RWPE2 (cell line): ENCODE measurements around the gene DTNB.

ENCODE experiments used
- ATAC-seq: fragments of 200-7000 bp; cut with Tn5 transposase; 3 replicates; pipeline ENCODE4 v1.9.1; 2021; ENCODE audit warnings: low read depth
- DNase-seq: peaks from one replicate; pipeline ENCODE4 v3.0.0-alpha.2; 2020; ENCODE audit warnings: low spot score
- H3K27ac ChIP-seq: fragments of 450-650 bp; 2 replicates; pipeline ENCODE4 v1.5.1; 2017; ENCODE audit warnings: mild to moderate bottlenecking; ENCODE audit not compliant: poor library complexity, severe bottlenecking
- H3K27me3 ChIP-seq: fragments of 250-450 bp; sonication (Bioruptor Pico); 2 replicates; pipeline ENCODE4 v1.5.1; 2021; ENCODE audit warnings: mild to moderate bottlenecking, moderate library complexity; ENCODE audit not compliant: insufficient read depth, poor library complexity, severe bottlenecking
- H3K36me3 ChIP-seq: fragments of 250-450 bp; sonication (Bioruptor Pico); 2 replicates; pipeline ENCODE4 v1.5.1; 2020; ENCODE audit warnings: low read depth, mild to moderate bottlenecking, moderate library complexity
- H3K4me1 ChIP-seq: fragments of 250-450 bp; sonication (Bioruptor Pico); 2 replicates; pipeline ENCODE4 v1.5.1; 2021; ENCODE audit warnings: mild to moderate bottlenecking, moderate library complexity; ENCODE audit not compliant: insufficient read depth, poor library complexity, severe bottlenecking
- H3K4me3 ChIP-seq: fragments of 250-450 bp; sonication (Bioruptor Pico); 2 replicates; pipeline ENCODE4 v1.5.1; 2021; ENCODE audit warnings: mild to moderate bottlenecking, moderate library complexity; ENCODE audit not compliant: severe bottlenecking
- H3K9me3 ChIP-seq: fragments of 250-450 bp; sonication (Bioruptor Pico); 2 replicates; pipeline ENCODE4 v1.5.1; 2021; ENCODE audit warnings: mild to moderate bottlenecking, moderate library complexity; ENCODE audit not compliant: severe bottlenecking
- TF ChIP-seq, protein P1 (sequence below): fragments of 450-650 bp; IDR thresholded peaks from one replicate; pipeline ENCODE4 v1.5.1; 2017; ENCODE audit warnings: mild to moderate bottlenecking, moderate library complexity; ENCODE audit not compliant: poor library complexity, severe bottlenecking

DTNB gene

DNA sequence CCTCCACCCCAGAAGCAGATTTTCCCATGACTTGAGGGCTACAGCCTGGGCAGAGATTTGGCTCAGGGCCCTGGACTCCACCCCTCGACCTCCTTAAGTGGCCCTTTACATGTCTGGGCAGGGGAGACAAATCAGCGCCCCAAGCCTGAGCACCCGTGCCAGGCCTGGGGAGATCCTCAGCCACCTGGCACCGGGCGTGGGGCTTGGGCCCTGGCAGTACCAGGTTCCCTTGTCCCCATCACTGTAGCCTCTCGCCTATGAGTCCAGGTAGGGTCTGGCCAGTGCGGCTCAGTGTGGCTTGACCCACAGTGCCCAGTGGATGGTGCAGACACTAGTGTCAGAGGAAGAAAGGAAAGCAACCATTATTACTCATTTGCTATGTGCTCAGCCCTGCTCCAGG, 309.6 kb downstream of the DTNB start:
- H3K36me3 ChIP-seq, result no peaks in the 10 kb centered on the region
- H3K4me3 ChIP-seq, result no peak overlapping the region
- H3K27me3 ChIP-seq, result no peaks in the 10 kb centered on the region
- ATAC-seq (no peak), DNase-seq (no peak)
- TF ChIP-seq, protein P1, sequence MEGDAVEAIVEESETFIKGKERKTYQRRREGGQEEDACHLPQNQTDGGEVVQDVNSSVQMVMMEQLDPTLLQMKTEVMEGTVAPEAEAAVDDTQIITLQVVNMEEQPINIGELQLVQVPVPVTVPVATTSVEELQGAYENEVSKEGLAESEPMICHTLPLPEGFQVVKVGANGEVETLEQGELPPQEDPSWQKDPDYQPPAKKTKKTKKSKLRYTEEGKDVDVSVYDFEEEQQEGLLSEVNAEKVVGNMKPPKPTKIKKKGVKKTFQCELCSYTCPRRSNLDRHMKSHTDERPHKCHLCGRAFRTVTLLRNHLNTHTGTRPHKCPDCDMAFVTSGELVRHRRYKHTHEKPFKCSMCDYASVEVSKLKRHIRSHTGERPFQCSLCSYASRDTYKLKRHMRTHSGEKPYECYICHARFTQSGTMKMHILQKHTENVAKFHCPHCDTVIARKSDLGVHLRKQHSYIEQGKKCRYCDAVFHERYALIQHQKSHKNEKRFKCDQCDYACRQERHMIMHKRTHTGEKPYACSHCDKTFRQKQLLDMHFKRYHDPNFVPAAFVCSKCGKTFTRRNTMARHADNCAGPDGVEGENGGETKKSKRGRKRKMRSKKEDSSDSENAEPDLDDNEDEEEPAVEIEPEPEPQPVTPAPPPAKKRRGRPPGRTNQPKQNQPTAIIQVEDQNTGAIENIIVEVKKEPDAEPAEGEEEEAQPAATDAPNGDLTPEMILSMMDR, result no peak
- H3K27ac ChIP-seq, result no peak overlapping the region
- H3K9me3 ChIP-seq, result no peaks in the 10 kb centered on the region
- peaks cover 12% of the 10 kb centered on the region for H3K4me1 ChIP-seq

GRCh38 chr2:25362434-25363145, 310.8 kb downstream of the DTNB start:
- no peaks in the 10 kb centered on the region for H3K36me3 ChIP-seq
- H3K27ac ChIP-seq, result no peak overlapping the region
- no peaks in the 10 kb centered on the region for H3K9me3 ChIP-seq
- no peak for DNase-seq
- TF ChIP-seq, protein P1, result no peak
- peak overlapping the region; percentile 11 for H3K4me3 ChIP-seq
- ATAC-seq, result peak; percentile 8; the same call in 1 of the 3 replicates
- H3K27me3 ChIP-seq, result no peaks in the 10 kb centered on the region
- peaks cover 12% of the 10 kb centered on the region for H3K4me1 ChIP-seq

GRCh38 chr2:25362049-25362433, 311.3 kb downstream of the DTNB start:
- Histone ChIP-seq H3K27ac (no peak overlapping the region), H3K36me3 (no peaks in the 10 kb centered on the region), H3K27me3 (no peaks in the 10 kb centered on the region), H3K9me3 (no peaks in the 10 kb centered on the region), H3K4me1 (peaks cover 12% of the 10 kb centered on the region), H3K4me3 (peak overlapping the region; percentile 11)
- TF ChIP-seq, protein P1, result peak; percentile 98
- ATAC-seq (peak; percentile 96), DNase-seq (no peak)

GRCh38 chr2:25361261-25362048, 311.9 kb downstream of the DTNB start:
- no peak overlapping the region for H3K27ac ChIP-seq
- H3K9me3 ChIP-seq, result no peaks in the 10 kb centered on the region
- DNase-seq (no peak), ATAC-seq (no peak)
- no peak overlapping the region for H3K4me3 ChIP-seq
- H3K27me3 ChIP-seq, result no peaks in the 10 kb centered on the region
- TF ChIP-seq, protein P1, result no peak
- H3K36me3 ChIP-seq, result no peaks in the 10 kb centered on the region
- H3K4me1 ChIP-seq, result peaks cover 12% of the 10 kb centered on the region
